Pancreas (tissue), 10 donors: Measurements from ENCODE around the gene BHLHA9. TPM values are rescaled to one million over a fixed set of nuclear protein-coding genes. Genes with fewer than 3 reads are reported as not detected.

ENCODE experiments used
- ATAC-seq, 4 donors: fragments of 200-7000 bp; cut with Tn5 transposase; one replicate each; pipeline versions ENCODE4 v1.8.0 to v1.9.1; 2020; ENCODE audit warnings: mild to moderate bottlenecking in 4 of 4, moderate library complexity in 4 of 4
- DNase-seq, 6 donors: peaks; one replicate each; pipeline ENCODE4 v3.0.0-alpha.2; 2020
- FAIRE-seq: peaks from 2 replicates; lab custom pipeline; 2012; peaks lifted over from hg19 to GRCh38; lab: Jason Lieb, UNC
- H3K27ac ChIP-seq, 4 donors: fragments of 200-600 bp; sonication (generic); 1 replicate in 3 of 4; 2 replicates in 1 of 4; pipeline versions ENCODE4 v1.5.0 to v1.8.0; 2020
- H3K27me3 ChIP-seq, 4 donors: fragments of 200-600 bp; one replicate each; pipeline ENCODE4 v1.8.0; 2021
- H3K36me3 ChIP-seq, 3 donors: fragments of 200-600 bp; sonication (generic) in 1 of 3; one replicate each; pipeline versions ENCODE4 v1.5.0 to v1.8.0; 2020 to 2021
- H3K4me1 ChIP-seq, 3 donors: fragments of 200-600 bp; one replicate each; pipeline ENCODE4 v1.8.0; 2021
- H3K4me3 ChIP-seq, 4 donors: fragments of 200-600 bp; sonication (generic) in 2 of 4; one replicate each; pipeline versions ENCODE4 v1.5.0 to v1.8.0; 2020 to 2021
- H3K9me3 ChIP-seq, 4 donors: fragments of 200-600 bp; one replicate each; pipeline ENCODE4 v1.8.0; 2021
- WGBS, 2 donors: extraction: QIAGEN DNeasy Blood & Tissue Kit; methylation state at CpG; one replicate each; pipeline ENCODE4 v1.1.7; 2013; 5-methylcytosine and 5-hydroxymethylcytosine counted together
- intact Hi-C, 3 donors: fragments of 100-400 bp; cut with DNase I; formaldehyde crosslinking; loops; one replicate each; pipeline versions ENCODE4 v1.11.1 to v1.14.2; 2022
- polyA plus RNA-seq, 2 donors: library from polyadenylated mRNA; stranded (reverse); fragments of 200-250 nt; gene quantifications; one replicate each; pipeline ENCODE4 v1.2.3, GENCODE V29; 2013
- total RNA-seq, 6 donors: library from RNA; stranded (reverse); fragmentation: NEBNext Ultra II Directional in 4 of 6; extraction: Animal tissue kit (Norgen Biotek cat#: 25700) in 4 of 6; gene quantifications; one replicate each; pipeline versions ENCODE4 v1.2.1 to v1.2.4, GENCODE V29; 2021 to 2023
- TF ChIP-seq, protein P1 (sequence below), 4 donors: fragments of 200-600 bp; sonication (generic) in 3 of 4; IDR thresholded peaks; one replicate each; pipeline versions ENCODE4 v1.5.0 to v1.8.0; 2021; ENCODE audit warnings: antibody characterized with exemption in 4 of 4
- donor health status: healthy with polysubstance abuse.
- donor health status: DM: no; HTN: no; CAD: no; lungs with moderate emphysema.
- donor health status: DM: no; HTN: no; CAD: no.
- donor health status: control.
- donor health status: control.
- donor health status: Bipolar disorder and iron deficiency.
- donor health status: DM: yes; HTN: yes; CAD: no.
- donor health status: DM: no; HTN: no; CAD: no.
- donor health status: DM: no; HTN: no; CAD: no.
- donor health status: DM: yes; HTN: yes; CAD: no.

Gene BHLHA9
- total and polyA plus RNA-seq, 8 donors: not detected

DNA sequence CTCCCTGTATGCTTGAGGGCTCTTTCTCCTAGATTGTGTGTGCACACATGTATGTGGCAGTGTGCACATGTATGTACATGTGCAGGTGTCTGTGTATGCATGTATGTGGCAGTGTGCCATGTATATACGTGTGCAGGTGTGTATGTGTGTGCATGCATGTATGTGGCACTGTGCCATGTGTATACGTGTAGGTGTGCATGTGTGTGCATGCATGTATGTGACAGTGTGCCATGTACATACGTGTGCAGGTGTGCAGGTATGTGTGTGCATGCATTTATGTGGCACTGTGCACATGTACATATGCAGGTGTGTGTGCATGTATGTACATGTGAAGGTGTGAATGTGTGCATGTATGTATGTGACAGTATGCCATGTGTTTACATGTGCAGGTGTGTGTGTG is 43.9 kb upstream of the BHLHA9 start:
- intact Hi-C loops: no loop called here
- H3K36me3 ChIP-seq: no peaks in the 10 kb centered on the region
- H3K4me3 ChIP-seq: no peak overlapping the region
- WGBS, 2 donors: 59 to 60% methylated on average over 3 of the region's 3 CpGs
- no peak for FAIRE-seq
- peaks cover 0 to 3% (median 0%) of the 10 kb centered on the region in 3 donors for H3K4me1 ChIP-seq
- TF ChIP-seq, protein P1, sequence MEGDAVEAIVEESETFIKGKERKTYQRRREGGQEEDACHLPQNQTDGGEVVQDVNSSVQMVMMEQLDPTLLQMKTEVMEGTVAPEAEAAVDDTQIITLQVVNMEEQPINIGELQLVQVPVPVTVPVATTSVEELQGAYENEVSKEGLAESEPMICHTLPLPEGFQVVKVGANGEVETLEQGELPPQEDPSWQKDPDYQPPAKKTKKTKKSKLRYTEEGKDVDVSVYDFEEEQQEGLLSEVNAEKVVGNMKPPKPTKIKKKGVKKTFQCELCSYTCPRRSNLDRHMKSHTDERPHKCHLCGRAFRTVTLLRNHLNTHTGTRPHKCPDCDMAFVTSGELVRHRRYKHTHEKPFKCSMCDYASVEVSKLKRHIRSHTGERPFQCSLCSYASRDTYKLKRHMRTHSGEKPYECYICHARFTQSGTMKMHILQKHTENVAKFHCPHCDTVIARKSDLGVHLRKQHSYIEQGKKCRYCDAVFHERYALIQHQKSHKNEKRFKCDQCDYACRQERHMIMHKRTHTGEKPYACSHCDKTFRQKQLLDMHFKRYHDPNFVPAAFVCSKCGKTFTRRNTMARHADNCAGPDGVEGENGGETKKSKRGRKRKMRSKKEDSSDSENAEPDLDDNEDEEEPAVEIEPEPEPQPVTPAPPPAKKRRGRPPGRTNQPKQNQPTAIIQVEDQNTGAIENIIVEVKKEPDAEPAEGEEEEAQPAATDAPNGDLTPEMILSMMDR (IDR thresholded peaks at IDR 0.05): no peak
- H3K9me3 ChIP-seq: no peaks in the 10 kb centered on the region
- DNase-seq: no peak
- no peak for ATAC-seq
- no peak overlapping the region for H3K27ac ChIP-seq
- H3K27me3 ChIP-seq: peaks cover 0 to 10% (median 2%) of the 10 kb centered on the region in 4 donors

DNA sequence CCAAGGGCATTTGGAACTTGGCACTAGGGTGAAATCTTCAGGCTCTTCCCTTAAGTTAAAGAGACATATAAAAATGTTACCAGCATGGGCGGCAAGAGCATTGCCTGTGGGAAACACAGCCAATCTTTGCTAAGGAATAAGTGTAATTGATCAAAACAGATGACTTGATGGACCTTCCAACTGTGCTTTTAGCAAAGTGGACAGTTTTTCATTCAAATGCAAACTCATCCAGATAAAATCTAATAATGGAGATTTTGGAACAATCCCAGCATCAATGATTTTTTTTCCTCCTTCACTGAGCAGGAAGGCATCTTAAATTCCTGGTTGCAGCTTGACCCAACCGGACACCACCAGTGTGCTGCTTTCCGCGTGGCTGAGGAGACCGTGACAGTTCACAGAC is 42.9 kb upstream of the BHLHA9 start:
- 71 to 89% methylated on average over 5 of the region's 5 CpGs for WGBS, 2 donors
- Histone ChIP-seq H3K4me1 (peaks cover 0 to 3% (median 0%) of the 10 kb centered on the region in 3 donors), H3K4me3 (peak overlapping the region in 1 of 4 donors; percentile 61), H3K27me3 (peaks cover 0 to 10% (median 2%) of the 10 kb centered on the region in 4 donors), H3K27ac (no peak overlapping the region), H3K36me3 (no peaks in the 10 kb centered on the region), H3K9me3 (no peaks in the 10 kb centered on the region)
- no peak for ATAC-seq
- FAIRE-seq: no peak
- intact Hi-C loops: no loop called here
- TF ChIP-seq, protein P1 (IDR thresholded peaks at IDR 0.05): no peak
- DNase-seq: no peak

DNA sequence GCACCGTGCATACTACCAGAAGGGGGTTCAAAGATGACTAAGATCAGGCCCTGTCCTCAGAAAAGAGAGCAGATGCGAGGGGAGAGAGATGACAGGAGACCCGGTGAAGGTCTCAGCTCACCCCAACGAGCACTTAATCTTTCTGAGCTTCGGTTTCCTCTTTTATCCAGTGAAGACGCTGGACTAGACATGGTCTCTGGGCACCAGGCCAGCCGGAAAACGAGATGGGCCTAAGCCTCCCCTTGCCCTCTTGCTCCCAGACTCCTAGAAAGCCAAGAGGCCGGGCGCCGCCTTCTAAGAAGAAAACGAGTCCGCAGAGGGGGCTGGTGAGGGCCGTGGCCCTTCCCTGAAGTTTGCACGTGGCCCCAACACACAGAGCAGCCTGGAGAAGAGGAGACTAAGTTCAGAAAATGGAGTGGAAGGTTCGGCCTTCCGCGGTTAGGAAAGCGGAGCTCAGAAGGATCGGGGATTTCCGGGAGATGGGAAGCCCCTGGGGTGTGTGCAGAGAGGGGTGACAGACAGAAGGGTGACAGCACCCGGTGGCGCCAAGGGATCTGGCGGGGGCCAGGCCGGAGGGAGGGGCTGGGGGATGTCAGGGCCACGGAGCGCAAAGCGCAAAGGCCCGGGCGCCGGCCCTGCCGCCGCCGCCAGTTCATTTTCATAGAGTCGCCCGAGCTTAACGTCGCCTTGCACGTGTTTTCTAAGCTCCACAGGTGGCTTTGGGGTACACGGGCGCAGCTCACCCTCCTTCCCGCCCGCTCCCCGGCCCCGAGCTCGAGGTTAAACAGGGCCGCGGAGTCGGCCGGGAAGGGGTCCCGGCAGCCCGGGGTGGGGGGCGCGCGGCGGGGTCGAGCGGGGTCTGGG is 42.1 kb upstream of the BHLHA9 start:
- intact Hi-C loops: no loop called here
- TF ChIP-seq, protein P1 (IDR thresholded peaks at IDR 0.05): no peak
- DNase-seq: peak in 2 of 6 donors; percentile 39 to 65
- WGBS, 2 donors: 20 to 29% methylated on average over 46 to 58 of the region's 58 CpGs
- peak; percentile 18 to 24 (median 23) for ATAC-seq
- Histone ChIP-seq H3K9me3 (no peaks in the 10 kb centered on the region), H3K27me3 (peaks cover 0 to 10% (median 2%) of the 10 kb centered on the region in 4 donors), H3K4me3 (peak overlapping the region; percentile 20 to 61 (median 39)), H3K4me1 (peaks cover 0 to 3% (median 0%) of the 10 kb centered on the region in 3 donors), H3K27ac (peak overlapping the region in 1 of 4 donors; percentile 2), H3K36me3 (no peaks in the 10 kb centered on the region)
- FAIRE-seq: no peak

DNA sequence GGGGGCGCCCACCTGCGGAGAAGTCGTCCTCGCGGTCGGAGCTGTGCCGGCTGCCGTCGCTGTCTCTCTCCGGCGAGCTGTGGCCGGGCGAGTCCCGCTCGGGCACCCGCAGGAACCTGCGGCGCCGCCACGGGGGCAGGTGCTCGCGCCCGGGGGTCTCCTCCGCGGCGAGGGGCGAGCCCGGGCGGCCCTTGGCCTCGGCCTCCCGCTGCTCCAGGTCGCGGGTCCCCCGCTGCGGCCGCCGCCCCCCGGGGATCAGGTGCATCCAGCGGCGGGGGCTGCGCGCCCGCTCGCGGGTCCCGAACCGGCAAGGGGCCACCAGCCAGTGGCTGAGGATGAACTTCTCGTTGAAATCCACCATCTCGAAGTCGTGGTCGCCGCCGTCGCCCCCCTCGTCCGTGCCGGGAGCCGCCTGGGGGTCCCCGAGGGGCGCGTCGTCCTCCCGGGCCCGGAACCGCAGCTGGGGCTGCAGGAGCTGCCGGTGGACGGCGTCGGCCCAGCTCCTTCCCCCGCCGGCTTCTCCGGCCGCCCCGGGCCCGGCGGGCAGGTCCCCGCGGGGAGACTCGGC is 41.4 kb upstream of the BHLHA9 start:
- 2 to 3% methylated on average over 33 to 79 of the region's 79 CpGs for WGBS, 2 donors
- FAIRE-seq: no peak

More for the DNA sequence above, 41.4 kb upstream of the BHLHA9 start:
- ATAC-seq: peak in 3 of 4 donors; percentile 12 to 35 (median 33)
- TF ChIP-seq, protein P1 (IDR thresholded peaks at IDR 0.05): no peak
- H3K9me3 ChIP-seq: no peaks in the 10 kb centered on the region
- H3K27me3 ChIP-seq: peaks cover 0 to 10% (median 2%) of the 10 kb centered on the region in 4 donors
- intact Hi-C loops: no loop called here
- DNase-seq: peak in 2 of 6 donors; percentile 58 to 60
- no peaks in the 10 kb centered on the region for H3K36me3 ChIP-seq
- H3K4me3 ChIP-seq: peak overlapping the region; percentile 33 to 61 (median 39)
- peak overlapping the region in 1 of 4 donors; percentile 60 for H3K27ac ChIP-seq
- peaks cover 0 to 3% (median 0%) of the 10 kb centered on the region in 3 donors for H3K4me1 ChIP-seq
